Stimulated activated CD4-positive, alpha-beta T cell treated with anti-CD3 and anti-CD28 coated beads, Interleukin-4, amount 100 ng/mL, for 24 hours (primary cell): ENCODE measurements around the gene MAN2A2.
"Not testable (repeated sequence)": the region's sequence is repeated elsewhere in the genome, so short reads cannot be mapped to it uniquely, and the experiment has no call there.

Source experiments
- DNase-seq: peaks from one replicate; pipeline ENCODE4 v3.0.0-alpha.2; 2020

MAN2A2 gene

GRCh38 chr15:90884719-90885431 lies 18.2 kb upstream of the MAN2A2 start:
- DNase-seq = no peak

- peak; percentile 83 for DNase-seq
Observed at GRCh38 chr15:90885432-90886290, 17.4 kb upstream of the MAN2A2 start.

GRCh38 chr15:90886291-90886614 lies 16.8 kb upstream of the MAN2A2 start:
- DNase-seq = no peak

GRCh38 chr15:90887037-90887481 lies 16.0 kb upstream of the MAN2A2 start:
- no peak for DNase-seq

- DNase-seq = no peak
Observed at GRCh38 chr15:90889313-90889730, 13.8 kb upstream of the MAN2A2 start.

GRCh38 chr15:90889736-90890456 lies 13.2 kb upstream of the MAN2A2 start:
- no peak for DNase-seq

GRCh38 chr15:90890839-90891238 lies 12.3 kb upstream of the MAN2A2 start:
- DNase-seq = no peak

GRCh38 chr15:90891346-90891949 lies 11.7 kb upstream of the MAN2A2 start:
- DNase-seq = no peak

- DNase-seq = no peak
Observed at GRCh38 chr15:90892023-90892422, 11.1 kb upstream of the MAN2A2 start.

GRCh38 chr15:90892498-90893174 lies 10.5 kb upstream of the MAN2A2 start:
- no peak for DNase-seq

- DNase-seq = no peak
Observed at GRCh38 chr15:90893175-90894090, 9.7 kb upstream of the MAN2A2 start.

GRCh38 chr15:90895571-90896117 lies 7.5 kb upstream of the MAN2A2 start:
- DNase-seq = no peak

- DNase-seq = not testable (repeated sequence)
Observed at GRCh38 chr15:90897131-90897655, 5.9 kb upstream of the MAN2A2 start.

GRCh38 chr15:90901175-90902039 lies 1.7 kb upstream of the MAN2A2 start:
- no peak for DNase-seq

GRCh38 chr15:90902040-90902839 lies 862 bp upstream of the MAN2A2 start:
- peak; percentile 71 for DNase-seq

- DNase-seq = no peak
Observed at GRCh38 chr15:90903733-90904536, 833 bp downstream of the MAN2A2 start.

- no peak for DNase-seq
Observed at GRCh38 chr15:90904746-90905145, 1.6 kb downstream of the MAN2A2 start.
